Mucosa of rectum (tissue), 2 donors: Measurements from ENCODE around the gene COL7A1.
A peak's percentile ranks its signal among the peaks of the same experiment; 100 is the strongest.
"Not testable (repeated sequence)": the region's sequence is repeated elsewhere in the genome, so short reads cannot be mapped to it uniquely, and the experiment has no call there.

ENCODE experiments used
- H3K27ac ChIP-seq, 2 donors: one replicate each; pipeline ENCODE4 v1.7.0; 2013; ENCODE audit warnings: inconsistent platforms in 2 of 2, low read depth in 2 of 2, low read length in 2 of 2
- H3K27me3 ChIP-seq, 2 donors: one replicate each; pipeline ENCODE4 v1.7.0; 2013; ENCODE audit warnings: low read length in 2 of 2; ENCODE audit not compliant: control insufficient read depth in 2 of 2, insufficient read depth in 2 of 2
- H3K36me3 ChIP-seq, 2 donors: one replicate each; pipeline ENCODE4 v1.7.0; 2013; ENCODE audit warnings: low read length in 2 of 2; ENCODE audit not compliant: control insufficient read depth in 2 of 2, insufficient read depth in 2 of 2
- H3K4me1 ChIP-seq, 2 donors: one replicate each; pipeline ENCODE4 v1.7.0; 2013; ENCODE audit warnings: low read length in 2 of 2, mild to moderate bottlenecking in 1 of 2; ENCODE audit not compliant: control insufficient read depth in 2 of 2, insufficient read depth in 2 of 2
- H3K4me3 ChIP-seq, 2 donors: one replicate each; pipeline ENCODE4 v1.7.0; 2013; ENCODE audit warnings: low read length in 2 of 2
- H3K9ac ChIP-seq, 2 donors: one replicate each; pipeline ENCODE4 v1.7.0; 2013; ENCODE audit warnings: low read length in 2 of 2, low read depth in 1 of 2, mild to moderate bottlenecking in 1 of 2
- H3K9me3 ChIP-seq, 2 donors: one replicate each; pipeline ENCODE4 v1.7.0; 2013; ENCODE audit warnings: low read length in 2 of 2; ENCODE audit not compliant: control insufficient read depth in 2 of 2
- donor health status: healthy.
- donor health status: Normal muscosa, but diverticular disease.

COL7A1 gene

GRCh38 chr3:48546203-48546829 lies 48.8 kb downstream of the COL7A1 start:
- Histone ChIP-seq H3K4me3 (no peak overlapping the region), H3K27me3 (no peaks in the 10 kb centered on the region), H3K27ac (no peak overlapping the region), H3K4me1 (no peaks in the 10 kb centered on the region), H3K9me3 (no peaks in the 10 kb centered on the region), H3K36me3 (peaks cover 4 to 7% of the 10 kb centered on the region in 2 donors), H3K9ac (no peak overlapping the region)

GRCh38 chr3:48544141-48544540 lies 51.0 kb downstream of the COL7A1 start:
- H3K36me3 ChIP-seq, result peaks cover 4 to 7% of the 10 kb centered on the region in 2 donors
- no peak overlapping the region for H3K9ac ChIP-seq
- H3K4me1 ChIP-seq, result no peaks in the 10 kb centered on the region
- H3K4me3 ChIP-seq, result no peak overlapping the region
- H3K9me3 ChIP-seq, result no peaks in the 10 kb centered on the region
- H3K27me3 ChIP-seq, result no peaks in the 10 kb centered on the region
- no peak overlapping the region for H3K27ac ChIP-seq

- H3K36me3 ChIP-seq, result peaks cover 4 to 7% of the 10 kb centered on the region in 2 donors
- no peaks in the 10 kb centered on the region for H3K4me1 ChIP-seq
- H3K4me3 ChIP-seq, result no peak overlapping the region
- H3K9ac ChIP-seq, result no peak overlapping the region
- H3K27ac ChIP-seq, result no peak overlapping the region
- no peaks in the 10 kb centered on the region for H3K27me3 ChIP-seq
- H3K9me3 ChIP-seq, result no peaks in the 10 kb centered on the region
These were observed 51.8 kb downstream of the COL7A1 start for GRCh38 chr3:48543271-48543866.

- Histone ChIP-seq H3K9me3 (no peaks in the 10 kb centered on the region), H3K36me3 (peaks cover 3 to 18% of the 10 kb centered on the region in 2 donors), H3K27ac (no peak overlapping the region), H3K9ac (no peak overlapping the region), H3K27me3 (no peaks in the 10 kb centered on the region), H3K4me1 (no peaks in the 10 kb centered on the region), H3K4me3 (no peak overlapping the region)
These were observed 56.7 kb downstream of the COL7A1 start for GRCh38 chr3:48538451-48538850.

DNA sequence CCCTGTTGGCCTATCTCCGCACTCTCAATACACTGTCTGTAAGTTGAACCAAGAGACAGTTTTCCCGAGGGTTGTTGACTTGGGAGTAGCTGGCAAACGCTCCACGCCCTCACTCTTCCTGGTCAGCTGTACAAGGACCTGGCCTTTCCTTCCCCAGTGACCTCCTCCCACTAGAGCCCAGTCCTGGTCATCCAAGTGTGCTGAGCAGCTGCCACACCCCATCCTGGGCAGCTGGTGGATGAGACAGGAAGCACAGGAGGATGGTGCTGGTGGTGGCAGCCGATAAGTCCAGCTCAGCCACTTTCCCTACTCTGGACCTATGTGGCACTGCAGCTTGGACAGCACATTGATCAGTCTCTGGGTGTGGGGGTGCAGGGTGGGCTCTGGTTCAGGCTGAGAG lies 58.3 kb downstream of the COL7A1 start:
- Histone ChIP-seq H3K4me3 (no peak overlapping the region), H3K4me1 (no peaks in the 10 kb centered on the region), H3K9me3 (no peaks in the 10 kb centered on the region), H3K27me3 (no peaks in the 10 kb centered on the region), H3K9ac (no peak overlapping the region), H3K27ac (peak overlapping the region; percentile 38 to 48), H3K36me3 (peaks cover 3 to 21% of the 10 kb centered on the region in 2 donors)

GRCh38 chr3:48536116-48536515 lies 59.0 kb downstream of the COL7A1 start:
- no peaks in the 10 kb centered on the region for H3K9me3 ChIP-seq
- peak overlapping the region; percentile 38 to 48 for H3K27ac ChIP-seq
- peaks cover 3 to 21% of the 10 kb centered on the region in 2 donors for H3K36me3 ChIP-seq
- H3K4me3 ChIP-seq, result no peak overlapping the region
- no peaks in the 10 kb centered on the region for H3K27me3 ChIP-seq
- no peaks in the 10 kb centered on the region for H3K4me1 ChIP-seq
- H3K9ac ChIP-seq, result no peak overlapping the region

GRCh38 chr3:48535578-48535977 lies 59.6 kb downstream of the COL7A1 start:
- H3K27me3 ChIP-seq, result no peaks in the 10 kb centered on the region
- no peaks in the 10 kb centered on the region for H3K4me1 ChIP-seq
- H3K36me3 ChIP-seq, result peaks cover 3 to 21% of the 10 kb centered on the region in 2 donors
- no peaks in the 10 kb centered on the region for H3K9me3 ChIP-seq
- H3K4me3 ChIP-seq, result no peak overlapping the region
- H3K27ac ChIP-seq, result no peak overlapping the region
- no peak overlapping the region for H3K9ac ChIP-seq

- H3K9ac ChIP-seq, result no peak overlapping the region
- no peak overlapping the region for H3K4me3 ChIP-seq
- H3K9me3 ChIP-seq, result no peaks in the 10 kb centered on the region
- no peaks in the 10 kb centered on the region for H3K4me1 ChIP-seq
- no peak overlapping the region for H3K27ac ChIP-seq
- H3K27me3 ChIP-seq, result no peaks in the 10 kb centered on the region
- peaks cover 0 to 21% of the 10 kb centered on the region in 2 donors for H3K36me3 ChIP-seq
These were observed 62.2 kb downstream of the COL7A1 start for GRCh38 chr3:48532977-48533337.

DNA sequence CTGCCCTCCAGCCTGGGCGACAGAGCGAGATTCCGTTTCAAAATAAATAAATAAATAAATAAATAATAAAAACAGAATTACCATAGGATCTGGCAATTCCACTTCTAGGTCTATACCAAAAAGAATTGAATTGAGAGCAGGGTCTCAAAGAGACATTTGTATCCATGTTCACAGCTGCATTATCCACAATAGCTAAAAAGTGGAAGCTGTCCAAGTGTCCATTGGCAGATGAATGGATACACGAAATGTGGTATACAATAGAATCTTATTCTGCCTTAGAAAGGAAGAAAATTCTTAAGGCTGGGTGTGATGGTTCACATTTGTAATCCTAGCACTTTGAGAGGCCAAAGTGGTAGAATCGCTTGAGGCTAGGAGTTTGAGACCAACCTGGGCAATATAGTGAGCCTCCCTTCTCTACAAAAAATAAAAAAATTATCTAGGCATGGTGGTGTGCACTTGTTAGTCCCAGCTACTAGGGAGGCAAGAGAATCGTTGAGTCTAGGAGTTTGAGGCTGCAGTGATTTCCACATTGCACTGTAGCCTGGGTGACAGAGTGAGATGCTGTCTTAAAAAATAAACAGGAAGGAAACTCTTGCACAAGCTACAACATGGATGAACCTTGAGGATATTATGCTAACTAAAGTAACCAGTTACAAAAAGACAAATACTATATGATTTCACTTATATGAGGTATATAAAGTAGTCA lies 62.7 kb downstream of the COL7A1 start:
- no peaks in the 10 kb centered on the region for H3K4me1 ChIP-seq
- no peak overlapping the region for H3K27ac ChIP-seq

DNA sequence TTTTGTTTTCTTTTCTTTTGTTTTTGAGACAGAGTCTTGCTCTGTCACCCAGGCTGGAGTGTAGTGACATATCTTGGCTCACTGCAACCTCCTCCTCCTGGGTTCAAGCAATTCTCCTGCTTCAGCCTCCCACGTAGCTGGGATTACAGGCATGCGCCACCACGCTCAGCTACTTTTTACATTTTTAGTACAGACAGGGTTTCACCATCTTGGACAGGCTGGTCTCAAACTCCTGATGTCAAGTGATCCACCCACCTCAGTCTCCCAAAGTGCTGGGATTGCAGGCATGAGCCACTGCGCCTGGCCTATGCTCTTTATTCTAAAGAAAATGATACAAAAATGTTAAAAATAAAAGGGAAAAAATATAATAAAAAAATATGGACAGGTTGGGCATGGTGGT lies 64.4 kb downstream of the COL7A1 start:
- H3K4me3 ChIP-seq, H3K9ac ChIP-seq, H3K9me3 ChIP-seq, H3K27me3 ChIP-seq, H3K27ac ChIP-seq, H3K4me1 ChIP-seq: not testable (repeated sequence)
- peaks cover 0 to 11% of the 10 kb centered on the region in 2 donors for H3K36me3 ChIP-seq

More for the DNA sequence above, 62.7 kb downstream of the COL7A1 start:
- H3K27me3 ChIP-seq, result no peaks in the 10 kb centered on the region
- no peaks in the 10 kb centered on the region for H3K9me3 ChIP-seq
- peaks cover 0 to 21% of the 10 kb centered on the region in 2 donors for H3K36me3 ChIP-seq
- H3K4me3 ChIP-seq, result no peak overlapping the region
- no peak overlapping the region for H3K9ac ChIP-seq
